HFF-Myc (cell line): Measurements from ENCODE around the gene CD274.
"Not testable (repeated sequence)": the region's sequence is repeated elsewhere in the genome, so short reads cannot be mapped to it uniquely, and the experiment has no call there.

Experiments
- DNase-seq: peaks from one replicate; pipeline ENCODE4 v3.0.0-alpha.2; 2011; ENCODE audit warnings: low read depth; ENCODE audit errors: extremely low read depth
- H3K4me3 ChIP-seq: replicated peaks from 2 replicates; pipeline ENCODE4 v1.5.1; 2011; ENCODE audit warnings: low read depth, mild to moderate bottlenecking, control low read depth, low read length
- TF ChIP-seq, protein P1 (sequence below): IDR thresholded peaks from 2 replicates; pipeline ENCODE4 v1.5.1; 2012; ENCODE audit warnings: mild to moderate bottlenecking, low read depth, low read length, control low read depth; ENCODE audit errors: missing control alignments

The CD274 gene

DNA sequence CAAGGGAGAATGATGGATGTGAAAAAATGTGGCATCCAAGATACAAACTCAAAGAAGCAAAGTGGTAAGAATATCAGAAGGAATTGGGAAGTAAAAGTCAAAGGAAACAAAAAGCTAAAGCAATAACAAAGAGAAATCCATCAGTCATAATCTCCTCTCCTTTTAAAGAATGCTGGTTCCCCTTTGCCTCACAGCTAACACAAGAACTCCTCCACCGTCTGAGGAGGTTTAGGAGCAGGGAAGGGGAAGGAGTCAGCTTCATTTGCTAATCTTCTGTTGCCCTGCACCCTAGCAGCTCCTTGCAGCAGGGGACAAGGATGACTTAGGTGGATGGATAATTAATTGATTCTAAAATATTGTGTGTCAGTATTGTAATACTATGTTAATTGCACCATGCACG, 16.4 kb downstream of the CD274 start:
- TF ChIP-seq, protein P1, sequence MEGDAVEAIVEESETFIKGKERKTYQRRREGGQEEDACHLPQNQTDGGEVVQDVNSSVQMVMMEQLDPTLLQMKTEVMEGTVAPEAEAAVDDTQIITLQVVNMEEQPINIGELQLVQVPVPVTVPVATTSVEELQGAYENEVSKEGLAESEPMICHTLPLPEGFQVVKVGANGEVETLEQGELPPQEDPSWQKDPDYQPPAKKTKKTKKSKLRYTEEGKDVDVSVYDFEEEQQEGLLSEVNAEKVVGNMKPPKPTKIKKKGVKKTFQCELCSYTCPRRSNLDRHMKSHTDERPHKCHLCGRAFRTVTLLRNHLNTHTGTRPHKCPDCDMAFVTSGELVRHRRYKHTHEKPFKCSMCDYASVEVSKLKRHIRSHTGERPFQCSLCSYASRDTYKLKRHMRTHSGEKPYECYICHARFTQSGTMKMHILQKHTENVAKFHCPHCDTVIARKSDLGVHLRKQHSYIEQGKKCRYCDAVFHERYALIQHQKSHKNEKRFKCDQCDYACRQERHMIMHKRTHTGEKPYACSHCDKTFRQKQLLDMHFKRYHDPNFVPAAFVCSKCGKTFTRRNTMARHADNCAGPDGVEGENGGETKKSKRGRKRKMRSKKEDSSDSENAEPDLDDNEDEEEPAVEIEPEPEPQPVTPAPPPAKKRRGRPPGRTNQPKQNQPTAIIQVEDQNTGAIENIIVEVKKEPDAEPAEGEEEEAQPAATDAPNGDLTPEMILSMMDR, result no peak
- H3K4me3 ChIP-seq, result no peak overlapping the region
- DNase-seq, result no peak

DNA sequence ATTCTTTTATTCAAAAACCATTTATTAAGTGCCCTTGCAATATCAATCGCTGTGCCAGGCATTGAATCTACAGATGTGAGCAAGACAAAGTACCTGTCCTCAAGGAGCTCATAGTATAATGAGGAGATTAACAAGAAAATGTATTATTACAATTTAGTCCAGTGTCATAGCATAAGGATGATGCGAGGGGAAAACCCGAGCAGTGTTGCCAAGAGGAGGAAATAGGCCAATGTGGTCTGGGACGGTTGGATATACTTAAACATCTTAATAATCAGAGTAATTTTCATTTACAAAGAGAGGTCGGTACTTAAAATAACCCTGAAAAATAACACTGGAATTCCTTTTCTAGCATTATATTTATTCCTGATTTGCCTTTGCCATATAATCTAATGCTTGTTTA, 18.5 kb downstream of the CD274 start:
- TF ChIP-seq, protein P1, result no peak
- DNase-seq, result no peak
- H3K4me3 ChIP-seq, result no peak overlapping the region

- DNase-seq, result no peak
- TF ChIP-seq, protein P1, result no peak
- H3K4me3 ChIP-seq, result no peak overlapping the region
Measured at GRCh38 chr9:5470122-5470521, 19.8 kb downstream of the CD274 start.

- TF ChIP-seq, protein P1, result no peak
- no peak overlapping the region for H3K4me3 ChIP-seq
- no peak for DNase-seq
Measured at GRCh38 chr9:5470816-5471215, 20.5 kb downstream of the CD274 start.

DNA sequence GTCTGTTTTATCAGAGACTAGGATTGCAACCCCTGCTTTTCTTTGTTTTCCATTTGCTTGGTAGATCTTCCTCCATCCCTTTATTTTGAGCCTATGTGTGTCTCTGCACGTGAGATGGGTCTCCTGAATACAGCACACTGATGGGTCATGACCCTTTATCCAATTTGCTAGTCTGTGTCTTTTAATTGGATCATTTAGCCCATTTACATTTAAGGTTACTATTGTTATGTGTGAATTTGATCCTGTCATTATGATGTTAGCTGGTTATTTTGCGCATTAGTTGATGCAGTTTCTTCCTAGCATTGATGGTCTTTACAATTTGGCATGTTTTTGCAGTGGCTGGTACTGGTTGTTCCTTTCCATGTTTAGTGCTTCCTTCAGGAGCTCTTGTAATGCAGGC, 25.3 kb downstream of the CD274 start:
- not testable (repeated sequence) for DNase-seq, H3K4me3 ChIP-seq

GRCh38 chr9:5478206-5478605, 27.9 kb downstream of the CD274 start:
- no peak overlapping the region for H3K4me3 ChIP-seq
- DNase-seq, result no peak
- TF ChIP-seq, protein P1, result no peak

- DNase-seq, result no peak
- TF ChIP-seq, protein P1, result no peak
Measured at GRCh38 chr9:5479994-5480694, 29.8 kb downstream of the CD274 start.

More at GRCh38 chr9:5479994-5480694, 29.8 kb downstream of the CD274 start:
- no peak overlapping the region for H3K4me3 ChIP-seq
